Femur (tissue), 1 donor: ENCODE data around the gene SSBP1.
"Not testable (repeated sequence)": the region's sequence is repeated elsewhere in the genome, so short reads cannot be mapped to it uniquely, and the experiment has no call there.

Experiments used
- DNase-seq: peaks from one replicate; pipeline ENCODE4 v3.0.0-alpha.2; 2017

SSBP1 gene

GRCh38 chr7:141709749-141710148 lies 28.4 kb upstream of the SSBP1 start:
- no peak for DNase-seq

GRCh38 chr7:141710301-141710700 lies 27.9 kb upstream of the SSBP1 start:
- no peak for DNase-seq

- no peak for DNase-seq
Observed at GRCh38 chr7:141712603-141713255, 25.4 kb upstream of the SSBP1 start.

GRCh38 chr7:141713890-141714289 lies 24.3 kb upstream of the SSBP1 start:
- DNase-seq: no peak

- no peak for DNase-seq
Observed at GRCh38 chr7:141714571-141714970, 23.6 kb upstream of the SSBP1 start.

GRCh38 chr7:141715018-141715417 lies 23.1 kb upstream of the SSBP1 start:
- no peak for DNase-seq

GRCh38 chr7:141715794-141716689 lies 22.1 kb upstream of the SSBP1 start:
- no peak for DNase-seq

- DNase-seq: no peak
Observed at GRCh38 chr7:141717450-141717849, 20.7 kb upstream of the SSBP1 start.

GRCh38 chr7:141722529-141722928 lies 15.6 kb upstream of the SSBP1 start:
- DNase-seq: no peak

GRCh38 chr7:141729020-141729419 lies 9.1 kb upstream of the SSBP1 start:
- no peak for DNase-seq

GRCh38 chr7:141731476-141732149 lies 6.5 kb upstream of the SSBP1 start:
- no peak for DNase-seq

- DNase-seq: no peak
Observed at GRCh38 chr7:141737118-141737835, 881 bp upstream of the SSBP1 start.

- DNase-seq: no peak
Observed at GRCh38 chr7:141738592-141739013, 445 bp downstream of the SSBP1 start.

GRCh38 chr7:141739250-141739649 lies 1.1 kb downstream of the SSBP1 start:
- no peak for DNase-seq

- DNase-seq: no peak
Observed at GRCh38 chr7:141742229-141742628, 4.1 kb downstream of the SSBP1 start.

GRCh38 chr7:141744131-141744530 lies 6.0 kb downstream of the SSBP1 start:
- DNase-seq: no peak

- DNase-seq: no peak
Observed at GRCh38 chr7:141748396-141748795, 10.2 kb downstream of the SSBP1 start.

- not testable (repeated sequence) for DNase-seq
Observed at GRCh38 chr7:141751904-141752303, 13.7 kb downstream of the SSBP1 start.

GRCh38 chr7:141752634-141753033 lies 14.5 kb downstream of the SSBP1 start:
- DNase-seq: no peak

- no peak for DNase-seq
Observed at GRCh38 chr7:141754939-141755338, 16.8 kb downstream of the SSBP1 start.

GRCh38 chr7:141763797-141764196 lies 25.6 kb downstream of the SSBP1 start, which contains the start of gene TAS2R3:
TSS of gene TAS2R3 (plus strand) at chr7:141764097. CDS start at chr7:141764159, 62 bp downstream.
- no peak for DNase-seq

- DNase-seq: not testable (repeated sequence)
Observed at GRCh38 chr7:141770083-141770583, 32.0 kb downstream of the SSBP1 start.

GRCh38 chr7:141776374-141776773 lies 38.2 kb downstream of the SSBP1 start, which contains the start of gene TAS2R4:
TSS of gene TAS2R4 (plus strand) at chr7:141776674. CDS start at chr7:141778489, 1,815 bp downstream.
- no peak for DNase-seq
